ENCODE measurements around the gene CAPZB. TPM values are rescaled to one million over a fixed set of nuclear protein-coding genes. Genes with fewer than 3 reads are reported as not detected.
A peak's percentile ranks its signal among the peaks of the same experiment; 100 is the strongest.
"Not testable (repeated sequence)": the region's sequence is repeated elsewhere in the genome, so short reads cannot be mapped to it uniquely, and the experiment has no call there.

Gene CAPZB
- polyA plus RNA-seq, 3 donors: 290 to 504 (median 407) TPM

- H3K4me2 ChIP-seq (replicated peaks; ENCODE audit: extremely low read depth, low read length, poor library complexity, severe bottlenecking): no peak overlapping the region
- no peaks in the 10 kb centered on the region for H3K36me3 Mint-ChIP-seq
- H2AFZ ChIP-seq (ENCODE audit: insufficient read depth, low read depth, low read length, poor library complexity, severe bottlenecking): no peak overlapping the region
- DNase-seq: no peak
- WGBS (ENCODE audit: insufficient coverage): no CpG with 5 or more reads among the region's 2 CpGs
- no peak overlapping the region for H3K4me3 ChIP-seq (replicated peaks in 1 of 3; ENCODE audit: low read depth in 2 of 3, low read length in 3 of 3)
- no peak overlapping the region for H3K9ac ChIP-seq (ENCODE audit: insufficient read depth, low read length, poor library complexity, severe bottlenecking)
- H3K36me3 ChIP-seq (replicated peaks in 1 of 2; ENCODE audit: control insufficient read depth in 1 of 2, insufficient read depth in 2 of 2, low read length in 2 of 2): no peaks in the 10 kb centered on the region
- peaks cover 0 to 10% (median 0%) of the 10 kb centered on the region in 7 donors for H3K9me3 Mint-ChIP-seq
- H3K27me3 Mint-ChIP-seq (ENCODE audit: low read depth in 3 of 3): no peaks in the 10 kb centered on the region
- no peak overlapping the region for H3K27ac ChIP-seq (ENCODE audit: low read depth in 1 of 2, low read length in 2 of 2)
- no peaks in the 10 kb centered on the region for H3K79me2 ChIP-seq (ENCODE audit: insufficient read depth, low read length)
- H3K9me3 ChIP-seq (replicated peaks in 1 of 2; ENCODE audit: control insufficient read depth in 1 of 2, insufficient read depth in 1 of 2, low read length in 2 of 2): peaks cover 0 to under 1% of the 10 kb centered on the region in 2 donors
- no peaks in the 10 kb centered on the region for H4K20me1 ChIP-seq (ENCODE audit: insufficient read depth, low read length)
- H3K4me3 Mint-ChIP-seq: no peak overlapping the region
- H3K4me1 ChIP-seq (ENCODE audit: control insufficient read depth in 1 of 2, insufficient read depth in 2 of 2, low read length in 2 of 2): peaks cover 61 to 62% of the 10 kb centered on the region in 2 donors
- H3K27ac Mint-ChIP-seq: peak overlapping the region in 1 of 7 donors; percentile 5
- no peaks in the 10 kb centered on the region for H3K27me3 ChIP-seq (ENCODE audit: control insufficient read depth in 2 of 2, insufficient read depth in 2 of 2, low read length in 2 of 2)
- intact Hi-C loops (cut with micrococcal nuclease): no loop called here
- TF ChIP-seq CTCF (IDR thresholded peaks at IDR 0.05): no peak
- peaks cover 55% of the 10 kb centered on the region for H3K4me1 Mint-ChIP-seq
Measured at GRCh38 chr1:19512545-19512944, 27.2 kb upstream of the CAPZB start.

DNA sequence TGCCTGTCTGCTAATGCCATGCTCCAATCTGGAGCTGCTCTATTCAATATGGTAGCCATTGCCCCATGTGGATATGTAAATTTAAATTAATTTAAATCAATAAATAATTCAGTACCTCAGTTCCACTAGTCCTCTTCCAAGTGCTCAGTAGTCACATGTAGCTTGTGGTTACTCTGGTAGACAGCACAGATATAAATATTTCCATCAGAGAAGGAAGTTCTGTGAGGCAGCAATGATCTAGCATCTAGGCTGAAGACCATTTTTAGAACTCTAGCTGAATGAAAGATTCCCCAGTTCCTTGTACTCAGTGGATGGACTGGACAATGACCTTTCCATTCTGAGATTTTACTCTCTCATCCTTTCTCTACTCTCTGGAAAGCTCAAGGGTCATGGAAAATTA, 25.8 kb upstream of the CAPZB start:
- Mint-ChIP-seq H3K9me3 (peaks cover 0 to 8% (median 0%) of the 10 kb centered on the region in 7 donors), H3K4me3 (peak overlapping the region in 1 of 2 donors; percentile 23), H3K36me3 (no peaks in the 10 kb centered on the region), H3K27ac (peak overlapping the region in 6 of 7 donors; percentile 74 to 92 (median 88)), H3K27me3 (ENCODE audit: low read depth in 3 of 3) (no peaks in the 10 kb centered on the region), H3K4me1 (peaks cover 55% of the 10 kb centered on the region)
- Histone ChIP-seq H3K27ac (ENCODE audit: low read depth in 1 of 2, low read length in 2 of 2) (peak overlapping the region in 1 of 2 donors; percentile 50), H3K4me1 (ENCODE audit: control insufficient read depth in 1 of 2, insufficient read depth in 2 of 2, low read length in 2 of 2) (peaks cover 61 to 62% of the 10 kb centered on the region in 2 donors), H3K9me3 (replicated peaks in 1 of 2; ENCODE audit: control insufficient read depth in 1 of 2, insufficient read depth in 1 of 2, low read length in 2 of 2) (no peaks in the 10 kb centered on the region), H3K27me3 (ENCODE audit: control insufficient read depth in 2 of 2, insufficient read depth in 2 of 2, low read length in 2 of 2) (no peaks in the 10 kb centered on the region), H3K36me3 (replicated peaks in 1 of 2; ENCODE audit: control insufficient read depth in 1 of 2, insufficient read depth in 2 of 2, low read length in 2 of 2) (no peaks in the 10 kb centered on the region), H2AFZ (ENCODE audit: insufficient read depth, low read depth, low read length, poor library complexity, severe bottlenecking) (peak overlapping the region; percentile 30), H3K9ac (ENCODE audit: insufficient read depth, low read length, poor library complexity, severe bottlenecking) (no peak overlapping the region), H3K4me3 (replicated peaks in 1 of 3; ENCODE audit: low read depth in 2 of 3, low read length in 3 of 3) (no peak overlapping the region), H3K79me2 (ENCODE audit: insufficient read depth, low read length) (no peaks in the 10 kb centered on the region), H4K20me1 (ENCODE audit: insufficient read depth, low read length) (no peaks in the 10 kb centered on the region), H3K4me2 (replicated peaks; ENCODE audit: extremely low read depth, low read length, poor library complexity, severe bottlenecking) (peak overlapping the region; percentile 27)
- intact Hi-C loops (cut with micrococcal nuclease): no loop called here
- DNase-seq: peak; percentile 13 to 46 (median 34)
- no peak for TF ChIP-seq CTCF (IDR thresholded peaks at IDR 0.05)

- DNase-seq; H3K9me3 ChIP-seq (replicated peaks in 1 of 2; ENCODE audit: control insufficient read depth in 1 of 2, insufficient read depth in 1 of 2, low read length in 2 of 2); H3K27ac ChIP-seq (ENCODE audit: low read depth in 1 of 2, low read length in 2 of 2); H3K36me3 ChIP-seq (replicated peaks in 1 of 2; ENCODE audit: control insufficient read depth in 1 of 2, insufficient read depth in 2 of 2, low read length in 2 of 2); H3K9ac ChIP-seq (ENCODE audit: insufficient read depth, low read length, poor library complexity, severe bottlenecking); H3K4me3 ChIP-seq (replicated peaks in 1 of 3; ENCODE audit: low read depth in 2 of 3, low read length in 3 of 3); H3K36me3 Mint-ChIP-seq; H3K4me2 ChIP-seq (replicated peaks; ENCODE audit: extremely low read depth, low read length, poor library complexity, severe bottlenecking); H3K27me3 Mint-ChIP-seq (ENCODE audit: low read depth in 3 of 3); H3K79me2 ChIP-seq (ENCODE audit: insufficient read depth, low read length); H2AFZ ChIP-seq (ENCODE audit: insufficient read depth, low read depth, low read length, poor library complexity, severe bottlenecking); H3K27me3 ChIP-seq (ENCODE audit: control insufficient read depth in 2 of 2, insufficient read depth in 2 of 2, low read length in 2 of 2); H4K20me1 ChIP-seq (ENCODE audit: insufficient read depth, low read length); H3K9me3 Mint-ChIP-seq: not testable (repeated sequence)
- peaks cover 74 to 76% of the 10 kb centered on the region in 2 donors for H3K4me1 ChIP-seq (ENCODE audit: control insufficient read depth in 1 of 2, insufficient read depth in 2 of 2, low read length in 2 of 2)
- peaks cover 70% of the 10 kb centered on the region for H3K4me1 Mint-ChIP-seq
- peak overlapping the region in 6 of 7 donors; percentile 84 to 95 (median 91) for H3K27ac Mint-ChIP-seq
- H3K4me3 Mint-ChIP-seq: peak overlapping the region in 1 of 2 donors; percentile 34
- intact Hi-C loops (cut with micrococcal nuclease): loop anchor here in 1 of 2 donors (5.0 kb wide), 2 partner anchors 62 to 88 kb away; a partner anchor contains a TSS
- 20% methylated on average over 1 of the region's 8 CpGs for WGBS (ENCODE audit: insufficient coverage)
Measured at GRCh38 chr1:19509647-19510046, 24.3 kb upstream of the CAPZB start.

Measured in CD14-positive monocyte (primary cell).